Mesendoderm (in vitro differentiated cells): Measurements from ENCODE around the gene ZNF846.
A peak's percentile ranks its signal among the peaks of the same experiment; 100 is the strongest.

Source experiments
- DNase-seq: peaks from one replicate; pipeline ENCODE4 v3.0.0; 2013
- H2AK5ac ChIP-seq: 2 replicates; pipeline ENCODE4 v1.6.1; 2013; ENCODE audit warnings: low read length, inconsistent platforms
- H2BK120ac ChIP-seq: 2 replicates; pipeline ENCODE4 v1.6.1; 2013; ENCODE audit warnings: low read depth, mild to moderate bottlenecking, low read length, moderate library complexity, mixed read lengths
- H2BK15ac ChIP-seq: replicated peaks from 2 replicates; pipeline ENCODE4 v1.6.1; 2013; ENCODE audit warnings: low read depth, mild to moderate bottlenecking, moderate library complexity
- H2BK5ac ChIP-seq: 2 replicates; pipeline ENCODE4 v1.6.1; 2013; ENCODE audit warnings: low read length, inconsistent platforms
- H3K18ac ChIP-seq: 2 replicates; pipeline ENCODE4 v1.6.1; 2013; ENCODE audit warnings: mild to moderate bottlenecking, low read length, mixed read lengths
- H3K23ac ChIP-seq: one replicate; pipeline ENCODE4 v1.6.1; 2013; ENCODE audit warnings: low read length
- H3K27ac ChIP-seq: 2 replicates; pipeline ENCODE4 v1.5.1; 2013; ENCODE audit warnings: low read depth, mild to moderate bottlenecking, inconsistent platforms, low read length, moderate library complexity
- H3K27me3 ChIP-seq: 2 replicates; pipeline ENCODE4 v1.6.1; 2013; ENCODE audit warnings: low read length, control low read depth, mild to moderate bottlenecking, inconsistent platforms; ENCODE audit not compliant: insufficient read depth, poor library complexity
- H3K36me3 ChIP-seq: 2 replicates; pipeline ENCODE4 v1.6.1; 2013; ENCODE audit warnings: low read length, inconsistent platforms; ENCODE audit not compliant: control insufficient read depth, insufficient read depth
- H3K4ac ChIP-seq: one replicate; pipeline ENCODE4 v1.6.1; 2013; ENCODE audit warnings: low read depth, mild to moderate bottlenecking, low read length, moderate library complexity
- H3K4me1 ChIP-seq: 2 replicates; pipeline ENCODE4 v1.6.1; 2013; ENCODE audit warnings: low read depth, low read length, inconsistent platforms; ENCODE audit not compliant: control insufficient read depth
- H3K4me2 ChIP-seq: 2 replicates; pipeline ENCODE4 v1.6.1; 2013; ENCODE audit warnings: low read length
- H3K4me3 ChIP-seq: 2 replicates; pipeline ENCODE4 v1.5.1; 2013; ENCODE audit warnings: mild to moderate bottlenecking, low read length
- H3K56ac ChIP-seq: one replicate; pipeline ENCODE4 v1.6.1; 2013; ENCODE audit warnings: low read length
- H3K79me1 ChIP-seq: 2 replicates; pipeline ENCODE4 v1.6.1; 2013; ENCODE audit warnings: low read length, inconsistent platforms
- H3K79me2 ChIP-seq: 2 replicates; pipeline ENCODE4 v1.6.1; 2013; ENCODE audit warnings: mild to moderate bottlenecking, low read length; ENCODE audit not compliant: control insufficient read depth, insufficient read depth
- H3K9ac ChIP-seq: 2 replicates; pipeline ENCODE4 v1.6.1; 2013; ENCODE audit warnings: low read length, inconsistent platforms
- H4K5ac ChIP-seq: one replicate; pipeline ENCODE4 v1.6.1; 2013; ENCODE audit warnings: low read length
- H4K8ac ChIP-seq: one replicate; pipeline ENCODE4 v1.6.1; 2013; ENCODE audit warnings: low read depth, mild to moderate bottlenecking, control low read depth, low read length, moderate library complexity
- WGBS: extraction: QIAGEN DNeasy Blood & Tissue Kit; methylation state at CpG from one replicate; pipeline ENCODE4 v1.1.7; 2013; ENCODE audit warnings: low lambda C conversion rate, missing lambda C conversion rate; ENCODE audit not compliant: insufficient coverage; ENCODE audit errors: extremely low coverage; 5-methylcytosine and 5-hydroxymethylcytosine counted together

Gene ZNF846

DNA sequence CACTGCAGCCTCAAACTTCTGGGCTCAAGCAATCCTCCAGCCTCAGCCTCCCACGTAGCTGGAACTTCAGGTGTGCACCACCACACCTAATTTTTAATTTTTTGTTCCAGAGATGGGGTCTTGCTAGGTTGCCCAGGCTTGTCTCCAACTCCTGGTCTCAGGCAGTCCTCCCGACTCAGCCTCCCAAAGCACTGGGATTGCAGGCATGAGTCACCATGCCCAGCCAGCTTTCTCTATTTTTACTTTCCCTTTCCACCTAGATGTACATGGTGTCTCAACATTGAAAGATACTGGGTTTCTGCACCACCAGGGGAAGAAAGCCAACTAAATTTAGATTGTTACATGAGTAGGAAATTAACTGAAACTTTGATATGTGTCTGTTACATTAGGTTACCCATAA is 13.8 kb upstream of the ZNF846 start:
- no peak overlapping the region for H3K4me3 ChIP-seq
- DNase-seq: no peak
- H2BK5ac ChIP-seq: no peak overlapping the region
- H3K36me3 ChIP-seq: no peaks in the 10 kb centered on the region
- H3K9ac ChIP-seq: no peak overlapping the region
- no peaks in the 10 kb centered on the region for H3K27me3 ChIP-seq
- H3K23ac ChIP-seq: no peak overlapping the region
- H4K8ac ChIP-seq: no peak overlapping the region
- peaks cover 2% of the 10 kb centered on the region for H3K79me1 ChIP-seq
- H3K4me1 ChIP-seq: peaks cover 4% of the 10 kb centered on the region
- H3K4ac ChIP-seq: no peak overlapping the region
- no peak overlapping the region for H3K56ac ChIP-seq
- no peak overlapping the region for H3K27ac ChIP-seq
- no peaks in the 10 kb centered on the region for H3K79me2 ChIP-seq
- H3K4me2 ChIP-seq: no peak overlapping the region
- H4K5ac ChIP-seq: no peak overlapping the region
- no peak overlapping the region for H3K18ac ChIP-seq
- H2BK15ac ChIP-seq: no peak overlapping the region
- no peak overlapping the region for H2AK5ac ChIP-seq
- no peak overlapping the region for H2BK120ac ChIP-seq
- WGBS: no CpG with 5 or more reads among the region's 2 CpGs

DNA sequence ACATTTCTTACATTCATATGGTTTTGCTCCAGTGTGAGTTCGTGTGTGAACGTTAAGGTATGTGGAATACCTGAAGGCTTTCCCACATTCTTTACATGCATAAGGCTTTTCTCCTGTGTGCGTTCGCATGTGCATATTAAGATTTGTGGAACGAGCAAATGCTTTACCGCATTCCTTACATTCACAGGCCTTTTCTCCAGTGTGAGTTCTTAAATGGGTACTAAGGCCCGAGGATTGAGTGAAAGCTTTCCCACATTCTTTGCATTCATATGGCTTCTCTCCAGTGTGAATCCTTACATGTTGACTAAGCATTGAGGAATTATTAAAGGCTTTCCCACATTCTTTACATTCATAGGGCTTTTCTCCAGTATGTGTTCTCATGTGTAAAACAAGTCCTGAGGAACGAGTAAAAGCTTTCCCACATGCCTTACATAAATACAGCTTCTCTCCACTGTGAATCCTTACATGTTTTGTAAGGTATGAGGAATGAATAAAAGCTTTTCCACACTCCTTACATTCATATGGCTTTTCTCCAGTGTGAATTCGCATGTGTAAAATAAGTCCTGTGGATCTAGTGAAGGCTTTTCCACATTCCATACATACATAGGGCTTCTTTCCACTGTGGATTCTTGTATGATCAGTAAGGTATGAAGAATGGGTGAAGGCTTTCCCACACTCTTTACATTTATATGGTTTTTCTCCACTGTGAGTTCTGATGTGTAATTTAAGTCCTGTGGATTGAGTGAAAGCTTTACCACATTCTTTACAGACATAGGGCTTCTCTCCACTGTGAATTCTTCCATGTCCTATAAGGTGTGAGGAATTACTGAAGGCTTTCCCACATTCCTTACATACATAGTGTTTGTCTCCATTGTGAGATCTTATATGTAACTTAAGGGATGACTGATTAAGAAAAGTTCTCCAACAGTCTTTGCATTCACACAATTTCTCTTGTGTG is 10.7 kb downstream of the ZNF846 start:
- no peak overlapping the region for H3K23ac ChIP-seq
- no peak overlapping the region for H3K56ac ChIP-seq
- peak overlapping the region; percentile 2 for H3K4me3 ChIP-seq
- H3K27ac ChIP-seq: no peak overlapping the region
- no peak overlapping the region for H2BK120ac ChIP-seq
- no peaks in the 10 kb centered on the region for H3K79me1 ChIP-seq
- no peak overlapping the region for H3K4me2 ChIP-seq
- H2BK15ac ChIP-seq: no peak overlapping the region
- peak; percentile 50 for DNase-seq
- H2AK5ac ChIP-seq: no peak overlapping the region
- no peaks in the 10 kb centered on the region for H3K79me2 ChIP-seq
- no peak overlapping the region for H4K5ac ChIP-seq
- H3K18ac ChIP-seq: no peak overlapping the region
- H3K4me1 ChIP-seq: no peaks in the 10 kb centered on the region
- H3K27me3 ChIP-seq: no peaks in the 10 kb centered on the region
- peaks cover 2% of the 10 kb centered on the region for H3K36me3 ChIP-seq
- H3K9ac ChIP-seq: no peak overlapping the region
- no peak overlapping the region for H2BK5ac ChIP-seq
- no peak overlapping the region for H3K4ac ChIP-seq
- no peak overlapping the region for H4K8ac ChIP-seq
- WGBS: no CpG with 5 or more reads among the region's 9 CpGs

DNA sequence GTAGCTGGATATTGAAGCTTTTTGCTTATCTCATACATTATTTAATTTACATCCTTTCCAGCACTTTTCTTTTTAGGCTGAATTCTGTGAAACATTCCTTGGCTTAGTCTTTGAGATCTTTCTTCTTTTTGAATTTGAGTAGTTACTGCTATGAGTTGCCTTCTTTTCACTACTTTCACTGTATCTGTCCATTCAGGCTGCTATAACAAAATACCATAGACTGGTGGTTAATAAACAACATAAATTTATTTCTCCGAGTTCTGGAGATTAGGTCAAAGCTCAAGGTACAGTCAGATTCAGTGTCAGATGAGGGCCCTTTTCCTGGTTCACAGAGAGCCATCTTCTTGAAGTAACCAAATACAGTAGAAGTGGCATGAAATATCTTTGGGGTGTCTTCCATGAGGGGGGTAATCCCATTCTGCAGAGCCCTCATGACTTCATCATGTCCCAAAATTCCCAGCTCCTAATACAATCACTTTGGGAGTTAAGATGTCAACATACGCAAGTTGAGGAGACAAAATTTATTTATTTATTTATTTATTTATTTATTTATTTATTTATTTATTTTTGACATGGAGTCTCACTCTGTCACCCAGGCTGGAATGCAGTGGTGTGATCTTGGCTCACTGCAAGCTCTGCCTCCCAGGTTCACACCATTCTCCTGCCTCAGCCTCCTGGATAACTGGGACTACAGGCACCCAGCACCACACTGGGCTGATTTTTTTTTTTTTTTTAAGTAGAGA is 15.7 kb downstream of the ZNF846 start:
- DNase-seq: no peak
- Histone ChIP-seq H3K27me3 (no peaks in the 10 kb centered on the region), H3K36me3 (no peaks in the 10 kb centered on the region), H3K4me1 (no peaks in the 10 kb centered on the region), H2BK5ac (no peak overlapping the region), H3K23ac (no peak overlapping the region), H3K18ac (no peak overlapping the region), H2BK120ac (no peak overlapping the region), H2BK15ac (no peak overlapping the region), H3K9ac (no peak overlapping the region), H4K8ac (no peak overlapping the region), H3K79me1 (no peaks in the 10 kb centered on the region), H3K4ac (no peak overlapping the region), H3K4me2 (no peak overlapping the region), H3K4me3 (no peak overlapping the region), H2AK5ac (no peak overlapping the region), H3K27ac (no peak overlapping the region), H3K79me2 (no peaks in the 10 kb centered on the region), H3K56ac (no peak overlapping the region), H4K5ac (no peak overlapping the region)
- WGBS: no CpG with 5 or more reads among the region's 2 CpGs

DNA sequence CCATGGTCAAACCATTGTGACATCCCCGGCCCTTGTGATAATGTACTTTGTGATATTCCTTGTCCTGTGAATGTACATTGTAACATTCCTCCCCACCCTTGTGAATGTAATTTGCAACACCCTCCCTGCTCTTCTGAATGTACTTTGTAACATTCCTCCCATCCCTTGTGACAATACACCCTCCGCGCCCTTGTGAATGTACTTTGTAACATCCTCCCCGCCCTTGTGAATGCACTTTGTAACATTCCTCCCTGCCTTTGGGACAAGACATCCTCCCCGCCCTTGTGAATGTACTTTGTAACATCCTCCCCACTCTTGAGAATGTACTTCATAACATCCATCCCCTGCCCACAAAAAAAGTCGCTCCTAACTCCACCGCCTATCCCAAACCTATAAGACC is 17.1 kb downstream of the ZNF846 start:
- Histone ChIP-seq H3K18ac (no peak overlapping the region), H3K4ac (no peak overlapping the region), H2BK120ac (no peak overlapping the region), H3K4me3 (no peak overlapping the region), H4K5ac (no peak overlapping the region), H3K79me2 (no peaks in the 10 kb centered on the region), H3K9ac (no peak overlapping the region), H2BK15ac (no peak overlapping the region), H3K56ac (no peak overlapping the region), H4K8ac (no peak overlapping the region), H3K36me3 (no peaks in the 10 kb centered on the region), H3K4me1 (no peaks in the 10 kb centered on the region), H2AK5ac (no peak overlapping the region), H3K4me2 (no peak overlapping the region), H3K23ac (no peak overlapping the region), H3K27me3 (no peaks in the 10 kb centered on the region), H3K27ac (no peak overlapping the region), H3K79me1 (no peaks in the 10 kb centered on the region), H2BK5ac (no peak overlapping the region)
- peak; percentile 10 for DNase-seq
- no CpG with 5 or more reads among the region's 7 CpGs for WGBS

DNA sequence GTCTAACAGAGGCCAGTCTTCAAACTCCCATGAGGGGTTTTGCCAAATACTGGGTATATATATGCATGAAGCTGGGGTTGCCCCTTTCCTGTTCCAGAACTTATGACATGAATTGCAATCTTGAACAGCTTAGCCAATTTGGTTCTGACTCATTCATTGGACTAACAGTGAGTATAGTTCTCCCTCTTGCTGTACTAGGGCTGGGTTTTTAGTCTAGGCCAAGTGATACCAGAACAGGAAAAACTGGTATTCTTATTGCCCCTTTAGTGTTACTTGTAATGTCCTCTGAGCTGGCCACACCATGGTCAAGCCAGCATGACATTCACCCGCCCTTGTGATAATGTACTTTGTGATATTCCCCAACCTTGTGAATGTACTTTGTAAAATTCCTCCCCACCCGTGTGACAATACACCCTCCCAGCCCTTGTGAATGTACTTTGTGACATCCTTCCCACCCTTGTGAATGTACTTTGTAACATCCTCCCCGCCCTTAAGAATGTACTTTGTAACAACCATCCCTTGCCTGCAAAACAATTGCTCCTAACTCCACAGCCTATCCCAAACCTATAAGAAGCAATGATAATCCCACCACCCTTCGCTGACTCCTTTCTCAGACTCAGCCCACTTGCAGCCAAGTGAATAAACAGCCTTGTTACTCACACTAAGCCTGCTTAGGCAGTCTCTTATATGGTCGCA is 26.9 kb downstream of the ZNF846 start:
- Histone ChIP-seq H3K4me2 (no peak overlapping the region), H3K79me2 (no peaks in the 10 kb centered on the region), H2AK5ac (no peak overlapping the region), H2BK120ac (no peak overlapping the region), H3K23ac (no peak overlapping the region), H3K18ac (no peak overlapping the region), H4K5ac (no peak overlapping the region), H3K36me3 (no peaks in the 10 kb centered on the region), H3K9ac (no peak overlapping the region), H3K27me3 (no peaks in the 10 kb centered on the region), H3K56ac (no peak overlapping the region), H3K4ac (no peak overlapping the region), H3K4me3 (no peak overlapping the region), H2BK15ac (no peak overlapping the region), H4K8ac (no peak overlapping the region), H2BK5ac (no peak overlapping the region), H3K27ac (no peak overlapping the region), H3K79me1 (no peaks in the 10 kb centered on the region), H3K4me1 (no peaks in the 10 kb centered on the region)
- DNase-seq: no peak
- WGBS: no CpG with 5 or more reads among the region's 5 CpGs
